Stimulated activated effector memory CD8-positive, alpha-beta T cell treated with anti-CD3 and anti-CD28 coated beads, Interleukin-12 subunit alpha, Interleukin-12 subunit beta, amount 100 ng/mL, for 72 hours (primary cell): ENCODE measurements around the gene KRT78.
A peak's percentile ranks its signal among the peaks of the same experiment; 100 is the strongest.
"Not testable (repeated sequence)": the region's sequence is repeated elsewhere in the genome, so short reads cannot be mapped to it uniquely, and the experiment has no call there.

Experiments
- ATAC-seq: fragments of 150-1000 bp; cut with Tn5 transposase; 2 replicates; pipeline ENCODE4 v1.10.0; 2021
- DNase-seq, 2 donors: peaks; one replicate each; pipeline ENCODE4 v3.0.0; 2021 to 2022; ENCODE audit warnings: low spot score in 2 of 2
- H3K27ac Mint-ChIP-seq: one replicate; pipeline ENCODE4 v1.8.0; 2022; ENCODE audit warnings: mild to moderate bottlenecking, mixed read lengths
- H3K36me3 Mint-ChIP-seq: one replicate; pipeline ENCODE4 v1.8.0; 2022; ENCODE audit warnings: mild to moderate bottlenecking, mixed read lengths
- H3K4me1 Mint-ChIP-seq: one replicate; pipeline ENCODE4 v1.8.0; 2022; ENCODE audit warnings: mixed read lengths
- H3K4me3 Mint-ChIP-seq: one replicate; pipeline ENCODE4 v1.8.0; 2022; ENCODE audit warnings: mild to moderate bottlenecking, mixed read lengths
- H3K9me3 Mint-ChIP-seq: one replicate; pipeline ENCODE4 v1.8.0; 2022; ENCODE audit warnings: mixed read lengths

KRT78 gene, protein sequence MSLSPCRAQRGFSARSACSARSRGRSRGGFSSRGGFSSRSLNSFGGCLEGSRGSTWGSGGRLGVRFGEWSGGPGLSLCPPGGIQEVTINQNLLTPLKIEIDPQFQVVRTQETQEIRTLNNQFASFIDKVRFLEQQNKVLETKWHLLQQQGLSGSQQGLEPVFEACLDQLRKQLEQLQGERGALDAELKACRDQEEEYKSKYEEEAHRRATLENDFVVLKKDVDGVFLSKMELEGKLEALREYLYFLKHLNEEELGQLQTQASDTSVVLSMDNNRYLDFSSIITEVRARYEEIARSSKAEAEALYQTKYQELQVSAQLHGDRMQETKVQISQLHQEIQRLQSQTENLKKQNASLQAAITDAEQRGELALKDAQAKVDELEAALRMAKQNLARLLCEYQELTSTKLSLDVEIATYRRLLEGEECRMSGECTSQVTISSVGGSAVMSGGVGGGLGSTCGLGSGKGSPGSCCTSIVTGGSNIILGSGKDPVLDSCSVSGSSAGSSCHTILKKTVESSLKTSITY

GRCh38 chr12:52848661-52849255, at the start of gene KRT78:
KRT78 (minus strand) TSS chr12:52848994; CDS start chr12:52848930, 64 bp downstream.
- DNase-seq (no peak), ATAC-seq (no peak)
- Mint-ChIP-seq H3K4me1 (peaks cover 10% of the 10 kb centered on the region), H3K27ac (peak within 1 kb of the TSS; percentile 37), H3K4me3 (no peak within 1 kb of the TSS), H3K36me3 (no peaks in the 10 kb centered on the region), H3K9me3 (no peaks in the 10 kb centered on the region)

GRCh38 chr12:52896190-52897100, 47.7 kb upstream of the KRT78 start:
- Mint-ChIP-seq H3K9me3 (no peaks in the 10 kb centered on the region), H3K27ac (no peak overlapping the region), H3K4me3 (no peak overlapping the region), H3K4me1 (no peaks in the 10 kb centered on the region), H3K36me3 (no peaks in the 10 kb centered on the region)
- ATAC-seq (peak; percentile 27), DNase-seq (no peak)

DNA sequence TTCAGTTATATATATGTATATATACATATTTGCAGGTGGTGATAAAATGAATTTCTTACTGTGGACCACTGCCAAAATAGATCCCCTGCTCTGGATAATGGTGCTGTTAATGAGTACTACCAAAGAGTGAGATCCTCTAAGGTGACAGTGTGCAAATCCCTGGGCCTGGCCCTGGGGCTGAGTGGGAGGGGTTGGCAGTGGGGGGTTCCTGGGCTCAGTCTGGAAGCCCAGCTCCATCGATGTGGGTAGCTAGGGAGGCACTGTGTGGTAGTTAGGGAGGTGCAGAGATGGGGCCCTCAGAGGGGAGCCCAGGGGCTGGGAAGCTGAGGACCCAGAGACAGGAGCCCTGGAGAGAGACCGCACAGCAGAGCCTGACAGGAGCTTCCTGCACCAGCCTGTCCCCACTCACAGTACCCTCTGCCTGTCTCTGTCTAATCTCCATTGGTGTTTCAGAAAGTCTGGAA, 47.0 kb upstream of the KRT78 start:
- ATAC-seq (peak; percentile 45), DNase-seq (no peak)
- no peaks in the 10 kb centered on the region for H3K9me3 Mint-ChIP-seq
- H3K36me3 Mint-ChIP-seq = no peaks in the 10 kb centered on the region
- peak overlapping the region; percentile 34 for H3K27ac Mint-ChIP-seq
- no peak overlapping the region for H3K4me3 Mint-ChIP-seq
- no peaks in the 10 kb centered on the region for H3K4me1 Mint-ChIP-seq

GRCh38 chr12:52892974-52893373, 44.2 kb upstream of the KRT78 start:
- DNase-seq (no peak), ATAC-seq (no peak)
- H3K4me3 Mint-ChIP-seq = no peak overlapping the region
- H3K9me3 Mint-ChIP-seq = no peaks in the 10 kb centered on the region
- H3K27ac Mint-ChIP-seq = no peak overlapping the region
- no peaks in the 10 kb centered on the region for H3K4me1 Mint-ChIP-seq
- H3K36me3 Mint-ChIP-seq = no peaks in the 10 kb centered on the region

DNA sequence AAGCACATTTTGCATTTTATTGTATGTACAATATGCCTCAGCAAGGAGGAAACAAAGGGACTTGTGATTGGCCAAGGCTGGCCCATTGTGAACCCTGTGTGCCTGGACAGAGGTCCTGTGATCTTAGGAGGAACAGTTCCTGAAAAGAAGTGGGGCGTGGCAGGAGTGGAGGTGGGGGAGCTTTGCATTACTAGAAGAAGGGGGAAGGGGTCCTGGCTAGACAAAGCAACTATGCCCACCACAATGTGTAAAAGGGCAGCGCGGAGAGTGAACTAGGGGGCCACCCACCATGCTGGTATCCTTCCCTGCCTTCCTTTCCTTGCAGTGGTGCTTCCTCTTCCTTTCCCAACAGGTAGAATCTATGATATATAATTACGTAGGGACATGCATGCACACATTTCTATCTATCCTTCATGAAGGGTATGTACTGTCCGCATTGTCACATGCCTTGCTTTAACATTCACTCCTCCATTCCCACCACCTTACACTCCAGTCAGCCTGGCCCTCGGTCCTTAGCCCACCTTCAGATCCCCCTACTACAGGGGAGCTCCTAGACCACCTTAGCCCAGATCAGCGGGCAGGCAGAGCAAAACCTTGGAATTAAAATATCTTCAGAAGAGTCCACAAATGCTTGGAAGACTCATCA, 43.5 kb upstream of the KRT78 start:
- no peak for DNase-seq
- Mint-ChIP-seq H3K36me3 (no peaks in the 10 kb centered on the region), H3K4me1 (no peaks in the 10 kb centered on the region), H3K27ac (no peak overlapping the region), H3K9me3 (no peaks in the 10 kb centered on the region), H3K4me3 (no peak overlapping the region)
- no peak for ATAC-seq

- no peak overlapping the region for H3K4me3 Mint-ChIP-seq
- no peaks in the 10 kb centered on the region for H3K4me1 Mint-ChIP-seq
- no peak for ATAC-seq
- DNase-seq = no peak
- no peak overlapping the region for H3K27ac Mint-ChIP-seq
- H3K36me3 Mint-ChIP-seq = no peaks in the 10 kb centered on the region
- no peaks in the 10 kb centered on the region for H3K9me3 Mint-ChIP-seq
These were observed 42.2 kb upstream of the KRT78 start for GRCh38 chr12:52891044-52891443.

GRCh38 chr12:52890417-52890816, 41.6 kb upstream of the KRT78 start:
- H3K27ac Mint-ChIP-seq = no peak overlapping the region
- no peak overlapping the region for H3K4me3 Mint-ChIP-seq
- no peaks in the 10 kb centered on the region for H3K9me3 Mint-ChIP-seq
- H3K4me1 Mint-ChIP-seq = no peaks in the 10 kb centered on the region
- ATAC-seq (no peak), DNase-seq (no peak)
- no peaks in the 10 kb centered on the region for H3K36me3 Mint-ChIP-seq

GRCh38 chr12:52884526-52885293, 35.9 kb upstream of the KRT78 start:
- H3K4me3 Mint-ChIP-seq = no peak overlapping the region
- DNase-seq (peak; percentile 81 to 91), ATAC-seq (peak; percentile 85)
- no peaks in the 10 kb centered on the region for H3K36me3 Mint-ChIP-seq
- peaks cover 7% of the 10 kb centered on the region for H3K4me1 Mint-ChIP-seq
- H3K27ac Mint-ChIP-seq = no peak overlapping the region
- no peaks in the 10 kb centered on the region for H3K9me3 Mint-ChIP-seq

GRCh38 chr12:52880499-52880898, 31.7 kb upstream of the KRT78 start:
- not testable (repeated sequence) for H3K27ac Mint-ChIP-seq
- H3K4me3 Mint-ChIP-seq = peak overlapping the region; percentile 73

GRCh38 chr12:52879394-52880351, 30.9 kb upstream of the KRT78 start:
- H3K4me1 Mint-ChIP-seq = peaks cover 21% of the 10 kb centered on the region
- DNase-seq (peak; percentile 57 to 75), ATAC-seq (peak; percentile 87)
- H3K27ac Mint-ChIP-seq = no peak overlapping the region
- no peaks in the 10 kb centered on the region for H3K36me3 Mint-ChIP-seq
- no peaks in the 10 kb centered on the region for H3K9me3 Mint-ChIP-seq
- peak overlapping the region; percentile 73 for H3K4me3 Mint-ChIP-seq

More at GRCh38 chr12:52880499-52880898, 31.7 kb upstream of the KRT78 start:
- not testable (repeated sequence) for ATAC-seq, H3K36me3 Mint-ChIP-seq, H3K9me3 Mint-ChIP-seq, DNase-seq
- peaks cover 19% of the 10 kb centered on the region for H3K4me1 Mint-ChIP-seq

DNA sequence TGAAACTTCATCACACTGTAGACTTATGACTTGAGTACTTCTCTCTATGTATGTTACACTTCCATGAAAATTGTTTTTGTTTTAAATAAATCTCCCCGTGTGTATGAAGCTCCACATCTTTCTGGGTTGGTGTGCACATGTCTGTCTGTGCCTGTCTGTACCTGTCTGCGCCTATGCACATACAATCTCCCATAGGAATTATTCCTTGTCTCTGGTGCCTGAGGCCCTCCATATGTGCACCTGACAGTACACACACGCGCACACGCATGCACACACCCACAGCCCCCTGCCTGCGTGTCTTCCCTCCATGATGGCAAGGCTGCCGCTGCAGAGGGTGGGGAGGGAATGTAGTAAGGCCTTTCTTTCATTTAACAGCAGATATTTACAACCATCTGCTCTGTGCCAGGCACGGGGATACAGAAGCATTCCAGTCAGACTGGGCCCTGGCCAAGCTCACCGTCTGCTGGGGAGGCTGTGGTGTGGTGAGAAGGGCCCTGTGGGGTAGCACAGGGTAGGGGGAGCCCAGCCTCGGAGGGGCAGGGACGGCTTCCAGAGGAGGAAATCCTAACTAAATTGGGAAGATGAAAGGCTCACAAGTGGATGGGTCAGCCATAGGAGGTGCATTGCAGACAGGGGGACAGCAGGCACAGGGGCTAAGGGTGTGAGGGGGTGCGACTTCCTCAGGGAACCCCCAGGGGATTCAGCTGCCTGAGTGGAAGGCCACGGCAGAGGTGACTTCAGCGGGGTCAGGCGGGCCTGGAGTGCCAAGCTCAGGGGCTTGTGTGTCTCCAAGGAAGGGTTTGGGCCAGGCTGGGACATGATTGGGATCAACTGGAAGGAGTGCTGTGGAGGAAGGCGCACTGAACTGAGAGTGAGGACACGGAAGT, 30.0 kb upstream of the KRT78 start:
- no peaks in the 10 kb centered on the region for H3K36me3 Mint-ChIP-seq
- no peak overlapping the region for H3K27ac Mint-ChIP-seq
- DNase-seq (no peak), ATAC-seq (no peak)
- no peaks in the 10 kb centered on the region for H3K9me3 Mint-ChIP-seq
- peaks cover 30% of the 10 kb centered on the region for H3K4me1 Mint-ChIP-seq
- peak overlapping the region; percentile 73 for H3K4me3 Mint-ChIP-seq

- Mint-ChIP-seq H3K4me3 (no peak overlapping the region), H3K36me3 (no peaks in the 10 kb centered on the region), H3K9me3 (no peaks in the 10 kb centered on the region), H3K4me1 (peaks cover 40% of the 10 kb centered on the region), H3K27ac (no peak overlapping the region)
- DNase-seq (no peak), ATAC-seq (no peak)
These were observed 28.4 kb upstream of the KRT78 start for GRCh38 chr12:52877242-52877641.
